Fibroblast of lung (primary cell): ENCODE measurements around the gene TMCC2. TPM values are rescaled to one million over a fixed set of nuclear protein-coding genes. Genes with fewer than 3 reads are reported as not detected.

ENCODE experiments used
- DNase-seq, 2 donors: peaks; one replicate each; pipeline versions ENCODE4 v3.0.0 to v3.0.0-alpha.2; 2010; ENCODE audit warnings: low read depth in 2 of 2
- H2AFZ ChIP-seq: 2 replicates; pipeline ENCODE4 v1.5.1; 2012; ENCODE audit warnings: low read length, control low read depth, inconsistent platforms
- H3K27ac ChIP-seq: 2 replicates; pipeline ENCODE4 v1.5.1; 2011; ENCODE audit warnings: low read length, control low read depth; ENCODE audit not compliant: insufficient read depth
- H3K27me3 ChIP-seq: 2 replicates; pipeline ENCODE4 v1.5.1; 2011; ENCODE audit warnings: mild to moderate bottlenecking, low read length; ENCODE audit not compliant: control insufficient read depth, insufficient read depth
- H3K36me3 ChIP-seq: 2 replicates; pipeline ENCODE4 v1.5.1; 2011; ENCODE audit warnings: low read length; ENCODE audit not compliant: control insufficient read depth, insufficient read depth
- H3K4me1 ChIP-seq: 2 replicates; pipeline ENCODE4 v1.5.1; 2011; ENCODE audit warnings: low read length; ENCODE audit not compliant: control insufficient read depth, insufficient read depth; ENCODE audit errors: extremely low read depth
- H3K4me2 ChIP-seq: 2 replicates; pipeline ENCODE4 v1.5.1; 2011; ENCODE audit warnings: low read length, control low read depth; ENCODE audit not compliant: insufficient read depth; ENCODE audit errors: extremely low read depth
- H3K4me3 ChIP-seq, 4 experiments: fragments of 200-600 bp in 1 of 4; sonication (generic) in 1 of 4; replicated peaks in 1 of 4; 2 replicates each; pipeline ENCODE4 v1.5.1; 2011 to 2016; ENCODE audit warnings: low read length in 4 of 4, low read depth in 3 of 4, mild to moderate bottlenecking in 3 of 4, control low read depth in 2 of 4, inconsistent platforms in 1 of 4, mixed read lengths in 1 of 4; ENCODE audit not compliant: insufficient read depth in 1 of 4; ENCODE audit errors: control extremely low read depth in 1 of 4
- H3K79me2 ChIP-seq: 2 replicates; pipeline ENCODE4 v1.5.1; 2012; ENCODE audit warnings: mild to moderate bottlenecking, low read length, inconsistent platforms; ENCODE audit not compliant: control insufficient read depth, insufficient read depth
- H3K9ac ChIP-seq: 2 replicates; pipeline ENCODE4 v1.5.1; 2011; ENCODE audit warnings: mild to moderate bottlenecking, low read length, control low read depth; ENCODE audit not compliant: insufficient read depth
- H3K9me3 ChIP-seq: 2 replicates; pipeline ENCODE4 v1.5.1; 2012; ENCODE audit warnings: low read depth, low read length; ENCODE audit not compliant: control insufficient read depth, insufficient read depth
- H4K20me1 ChIP-seq: 2 replicates; pipeline ENCODE4 v1.5.1; 2011; ENCODE audit warnings: low read length; ENCODE audit not compliant: control insufficient read depth, insufficient read depth; ENCODE audit errors: extremely low read depth
- CTCF ChIP-seq, 2 donors: IDR thresholded peaks in 1 of 2; conservative IDR thresholded peaks in 1 of 2; 1 replicate in 1 of 2; 2 replicates in 1 of 2; pipeline ENCODE4 v1.5.1; 2011 to 2012; ENCODE audit warnings: low read length in 2 of 2, control low read depth in 1 of 2, inconsistent platforms in 1 of 2, low read depth in 1 of 2, mild to moderate bottlenecking in 1 of 2
- EZH2 ChIP-seq: IDR thresholded peaks from 2 replicates; pipeline ENCODE4 v1.5.1; 2012; ENCODE audit warnings: low read length, control low read depth, mild to moderate bottlenecking; ENCODE audit errors: missing control alignments
- polyA plus RNA-seq, 2 donors: library from polyadenylated mRNA; depleted of rRNA in 1 of 2; stranded (reverse) in 1 of 2; unstranded in 1 of 2; fragments of >200 nt; gene quantifications; 2 replicates each; pipeline ENCODE4 v1.2.1, GENCODE V29; 2011 to 2012; ENCODE audit warnings: missing spikeins in 1 of 2
- total RNA-seq: library from RNA; depleted of rRNA; stranded (reverse); fragments of >200 nt; gene quantifications from 2 replicates; pipeline ENCODE4 v1.2.1, GENCODE V29; 2014

The TMCC2 gene
- total and polyA plus RNA-seq, 2 donors (not counting 1 experiment from before 2014, with no cell fraction given) = 2.3 to 6.9 TPM

GRCh38 chr1:205298191-205298994, 70.6 kb downstream of the TMCC2 start:
- Histone ChIP-seq H3K4me1 (peaks cover 47% of the 10 kb centered on the region), H4K20me1 (no peaks in the 10 kb centered on the region), H3K9ac (peak overlapping the region; percentile 43), H3K79me2 (no peaks in the 10 kb centered on the region), H2AFZ (peak overlapping the region; percentile 24), H3K27me3 (no peaks in the 10 kb centered on the region), H3K36me3 (peaks cover 4% of the 10 kb centered on the region), H3K27ac (peak overlapping the region; percentile 95), H3K4me3 (no peak overlapping the region), H3K9me3 (no peaks in the 10 kb centered on the region), H3K4me2 (peak overlapping the region; percentile 47)
- TF ChIP-seq EZH2 (no peak), CTCF (conservative IDR thresholded peaks at IDR 0.05 in 1 of 2, IDR thresholded peaks at IDR 0.05 in 1 of 2; ENCODE audit: low read depth in 1 of 2, low read length in 2 of 2) (no peak)
- peak; percentile 86 to 98 for DNase-seq

GRCh38 chr1:205300149-205300548, 72.4 kb downstream of the TMCC2 start:
- H3K27me3 ChIP-seq = no peaks in the 10 kb centered on the region
- H3K4me3 ChIP-seq = no peak overlapping the region
- TF ChIP-seq CTCF (conservative IDR thresholded peaks at IDR 0.05 in 1 of 2, IDR thresholded peaks at IDR 0.05 in 1 of 2; ENCODE audit: low read depth in 1 of 2, low read length in 2 of 2) = no peak
- TF ChIP-seq EZH2 = no peak
- H3K4me2 ChIP-seq = no peak overlapping the region
- no peaks in the 10 kb centered on the region for H3K79me2 ChIP-seq
- H2AFZ ChIP-seq = no peak overlapping the region
- no peaks in the 10 kb centered on the region for H3K9me3 ChIP-seq
- no peaks in the 10 kb centered on the region for H4K20me1 ChIP-seq
- H3K4me1 ChIP-seq = peaks cover 31% of the 10 kb centered on the region
- no peak for DNase-seq
- H3K36me3 ChIP-seq = peaks cover 15% of the 10 kb centered on the region
- no peak overlapping the region for H3K9ac ChIP-seq
- H3K27ac ChIP-seq = peak overlapping the region; percentile 56

GRCh38 chr1:205301205-205301821, 73.6 kb downstream of the TMCC2 start:
- Histone ChIP-seq H3K9ac (peak overlapping the region; percentile 59), H3K4me2 (peak overlapping the region; percentile 48)

More at GRCh38 chr1:205301205-205301821, 73.6 kb downstream of the TMCC2 start:
- Histone ChIP-seq H2AFZ (no peak overlapping the region), H3K36me3 (peaks cover 21% of the 10 kb centered on the region), H4K20me1 (no peaks in the 10 kb centered on the region), H3K4me1 (peaks cover 31% of the 10 kb centered on the region), H3K79me2 (no peaks in the 10 kb centered on the region), H3K27ac (peak overlapping the region; percentile 88), H3K9me3 (no peaks in the 10 kb centered on the region), H3K27me3 (no peaks in the 10 kb centered on the region), H3K4me3 (no peak overlapping the region)
- no peak for TF ChIP-seq CTCF (conservative IDR thresholded peaks at IDR 0.05 in 1 of 2, IDR thresholded peaks at IDR 0.05 in 1 of 2; ENCODE audit: low read depth in 1 of 2, low read length in 2 of 2)
- no peak for TF ChIP-seq EZH2
- DNase-seq = peak; percentile 66 to 96
